SJCRH30 (cell line): ENCODE results near the gene PTPN3. TPM values are rescaled to one million over a fixed set of nuclear protein-coding genes. Genes with fewer than 3 reads are reported as not detected.

Source experiments
- DNase-seq, 2 experiments: peaks; one replicate each; pipeline ENCODE4 v3.0.0-alpha.2; 2015 to 2020
- H3K27ac ChIP-seq: fragments of 250-450 bp; sonication (Bioruptor Pico); 2 replicates; pipeline ENCODE4 v1.5.1; 2020; ENCODE audit warnings: mild to moderate bottlenecking, moderate library complexity
- H3K27me3 ChIP-seq: fragments of 250-450 bp; sonication (Bioruptor Pico); 2 replicates; pipeline ENCODE4 v1.5.1; 2020; ENCODE audit warnings: mild to moderate bottlenecking, moderate library complexity
- H3K36me3 ChIP-seq: fragments of 250-450 bp; sonication (Bioruptor Pico); 2 replicates; pipeline ENCODE4 v1.5.1; 2020; ENCODE audit warnings: mild to moderate bottlenecking, moderate library complexity
- H3K4me1 ChIP-seq: fragments of 250-450 bp; sonication (Bioruptor Pico); 2 replicates; pipeline ENCODE4 v1.5.1; 2020; ENCODE audit warnings: mild to moderate bottlenecking, moderate library complexity
- H3K4me3 ChIP-seq: fragments of 250-450 bp; sonication (Bioruptor Pico); 2 replicates; pipeline ENCODE4 v1.5.1; 2020; ENCODE audit warnings: mild to moderate bottlenecking, moderate library complexity
- H3K9me3 ChIP-seq: fragments of 250-450 bp; sonication (Bioruptor Pico); replicated peaks from 2 replicates; pipeline ENCODE4 v1.5.1; 2020; ENCODE audit warnings: mild to moderate bottlenecking, moderate library complexity
- total RNA-seq: library from RNA; depleted of rRNA; stranded (reverse); fragments of >200 nt; shearing (Covaris generic); gene quantifications from 2 replicates; pipeline ENCODE4 v1.2.3, GENCODE V29; 2014

PTPN3 gene
- total RNA-seq, 1 experiment from 2014 or later: 8.1 TPM

DNA sequence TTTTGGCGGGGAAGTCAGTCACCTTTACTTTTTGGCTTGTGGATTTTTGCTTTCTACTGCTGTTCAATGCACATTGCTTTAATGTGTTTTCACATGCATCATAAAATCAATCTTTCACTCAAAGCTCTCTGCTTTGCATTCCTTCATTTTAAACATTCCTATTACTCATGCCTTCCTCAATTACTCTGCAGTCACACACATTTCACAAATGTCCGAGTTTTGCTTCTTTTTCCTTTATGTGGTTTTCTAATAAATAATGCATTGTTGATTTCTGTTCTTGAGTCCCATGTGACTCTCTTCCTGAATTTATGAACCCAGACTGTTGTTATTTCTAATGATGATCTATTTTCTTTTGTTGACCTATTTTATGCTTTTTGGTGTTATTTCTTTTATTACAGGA is 95.0 kb downstream of the PTPN3 start:
- Histone ChIP-seq H3K27me3 (no peaks in the 10 kb centered on the region), H3K4me1 (no peaks in the 10 kb centered on the region), H3K9me3 (no peaks in the 10 kb centered on the region), H3K27ac (no peak overlapping the region), H3K36me3 (peaks cover 6% of the 10 kb centered on the region; the same call in 1 of the 2 replicates), H3K4me3 (no peak overlapping the region)
- no peak for DNase-seq

DNA sequence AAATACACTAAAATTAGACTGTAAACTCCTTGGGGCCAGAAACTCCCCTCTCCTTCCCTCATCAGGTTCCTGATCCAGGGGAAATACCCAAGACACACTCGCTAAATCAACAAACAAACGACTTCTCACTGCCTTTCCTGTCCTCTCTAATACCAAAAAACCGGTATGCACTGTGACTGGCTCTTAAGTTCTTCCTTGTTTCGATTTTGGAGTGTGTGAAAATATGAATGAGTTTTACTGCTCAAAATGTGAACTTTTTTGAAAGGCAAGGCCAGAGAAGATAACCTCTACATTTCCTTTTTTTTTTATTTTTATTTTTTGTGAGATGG is 96.2 kb downstream of the PTPN3 start:
- Histone ChIP-seq H3K9me3 (no peaks in the 10 kb centered on the region), H3K36me3 (peaks cover 6% of the 10 kb centered on the region; the same call in 1 of the 2 replicates), H3K27me3 (no peaks in the 10 kb centered on the region), H3K4me1 (no peaks in the 10 kb centered on the region), H3K4me3 (no peak overlapping the region), H3K27ac (no peak overlapping the region)
- DNase-seq: no peak

DNA sequence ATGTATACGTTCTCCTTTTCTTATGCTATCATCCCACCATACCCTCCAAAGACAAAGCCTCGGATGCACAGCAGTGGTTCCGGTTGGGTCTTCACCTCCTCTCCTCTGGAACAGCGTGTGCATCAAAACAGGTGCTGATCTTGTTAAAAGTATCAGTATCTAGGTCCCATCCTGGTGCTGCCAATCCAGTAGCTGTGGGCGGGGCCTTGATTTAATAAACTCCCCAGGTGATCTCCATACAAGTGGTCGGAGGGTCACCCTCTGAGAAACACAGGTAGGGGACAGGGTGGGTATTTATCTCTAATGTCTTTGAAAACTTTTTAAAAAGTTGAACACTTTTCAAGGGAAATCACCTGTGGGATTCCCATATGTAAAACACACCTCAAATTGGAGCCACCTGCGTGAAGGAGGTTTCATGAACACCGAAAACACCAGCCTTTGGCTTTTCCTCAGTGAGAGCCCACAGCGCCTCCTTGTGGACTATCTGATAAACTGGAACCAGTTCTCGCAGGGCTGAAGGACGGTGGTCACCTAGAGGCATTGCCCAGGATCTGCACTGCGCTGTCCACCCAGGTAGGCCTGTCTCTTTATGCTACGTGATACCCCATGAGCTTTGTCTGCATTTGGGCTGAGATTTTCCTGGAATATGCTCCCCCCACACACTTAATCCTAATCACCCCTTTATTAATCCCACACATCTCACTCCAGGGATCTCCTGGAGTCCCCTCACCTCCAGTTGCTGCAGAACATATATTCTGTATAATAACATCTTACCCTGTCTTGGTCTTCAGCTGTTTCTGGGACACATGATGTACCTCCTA is 96.7 kb downstream of the PTPN3 start:
- Histone ChIP-seq H3K9me3 (no peaks in the 10 kb centered on the region), H3K27me3 (no peaks in the 10 kb centered on the region), H3K27ac (no peak overlapping the region), H3K4me3 (no peak overlapping the region), H3K36me3 (peaks cover 6% of the 10 kb centered on the region; the same call in 1 of the 2 replicates), H3K4me1 (no peaks in the 10 kb centered on the region)
- peak; percentile 64 to 80 for DNase-seq

DNA sequence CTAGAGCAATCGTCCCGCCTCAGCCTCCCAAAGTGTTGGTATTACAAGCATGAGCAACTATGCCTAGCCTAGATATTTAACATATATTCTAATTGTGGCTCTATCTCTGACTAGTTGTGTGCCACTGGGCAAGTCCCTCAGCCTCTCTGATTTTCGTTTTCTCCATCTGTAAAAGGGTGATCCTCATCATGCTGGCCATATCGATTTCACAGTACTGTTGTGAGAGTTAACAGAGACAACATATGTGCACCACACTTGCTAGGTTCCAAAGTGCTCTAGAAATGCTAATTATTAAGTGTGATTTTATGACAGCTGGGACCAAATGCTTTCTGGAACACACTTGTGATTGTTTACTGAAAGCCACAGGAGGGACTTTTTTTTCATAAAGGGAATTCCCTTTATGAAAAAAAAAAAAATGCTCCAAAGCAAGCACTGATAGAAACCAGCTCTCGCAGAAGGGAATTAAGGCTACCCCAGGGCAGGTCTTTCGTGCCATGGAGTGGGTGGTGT is 98.8 kb downstream of the PTPN3 start:
- Histone ChIP-seq H3K4me1 (no peaks in the 10 kb centered on the region), H3K27me3 (no peaks in the 10 kb centered on the region), H3K9me3 (no peaks in the 10 kb centered on the region), H3K36me3 (peaks cover 2% of the 10 kb centered on the region; the same call in 1 of the 2 replicates), H3K27ac (no peak overlapping the region), H3K4me3 (no peak overlapping the region)
- DNase-seq: no peak

DNA sequence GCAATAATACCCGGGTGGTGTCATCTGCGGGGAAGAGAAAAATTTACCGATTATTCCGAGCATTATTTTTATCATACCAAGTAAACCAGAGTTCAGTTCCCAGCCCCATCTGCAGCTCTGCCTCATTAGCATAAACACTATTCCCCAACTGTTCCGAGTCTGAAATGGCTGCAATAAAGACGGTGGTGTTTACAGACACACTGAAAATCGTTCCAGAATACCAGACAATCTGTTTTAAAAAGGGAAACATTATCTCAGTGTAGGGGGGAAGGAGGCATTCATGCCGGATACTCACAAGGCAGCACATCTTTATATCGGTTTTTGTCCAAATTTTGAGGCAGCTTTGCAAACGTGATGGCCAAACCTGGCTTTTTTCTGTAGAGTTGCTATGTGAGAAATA is 106.9 kb downstream of the PTPN3 start:
- Histone ChIP-seq H3K4me1 (no peaks in the 10 kb centered on the region), H3K27me3 (no peaks in the 10 kb centered on the region), H3K36me3 (peaks cover 3% of the 10 kb centered on the region; the same call in 1 of the 2 replicates), H3K9me3 (no peaks in the 10 kb centered on the region), H3K4me3 (no peak overlapping the region), H3K27ac (no peak overlapping the region)
- DNase-seq: no peak

DNA sequence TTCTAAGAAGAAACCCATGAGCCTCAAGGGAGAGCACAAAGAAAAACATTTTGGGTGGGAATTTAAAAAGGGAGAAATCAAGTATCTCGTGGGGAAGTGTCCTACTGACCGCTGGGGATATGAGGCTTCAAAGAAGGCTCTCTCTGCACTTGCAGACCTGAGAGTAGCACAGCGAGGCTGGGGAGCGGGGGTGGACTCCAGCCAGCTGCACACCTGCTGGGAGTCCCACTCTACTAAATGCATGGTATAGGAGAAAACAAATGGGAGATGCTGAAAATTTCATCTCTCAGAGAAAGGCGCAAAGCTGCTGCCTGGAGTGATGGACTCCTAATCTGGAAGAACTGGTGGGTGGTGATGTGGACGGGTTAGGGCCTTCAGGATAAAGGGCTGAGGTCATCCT is 110.3 kb downstream of the PTPN3 start:
- H3K27me3 ChIP-seq: no peaks in the 10 kb centered on the region
- H3K36me3 ChIP-seq: peaks cover 3% of the 10 kb centered on the region; the same call in 1 of the 2 replicates
- no peak overlapping the region for H3K27ac ChIP-seq
- no peak for DNase-seq
- no peaks in the 10 kb centered on the region for H3K4me1 ChIP-seq
- no peak overlapping the region for H3K4me3 ChIP-seq
- H3K9me3 ChIP-seq: no peaks in the 10 kb centered on the region

DNA sequence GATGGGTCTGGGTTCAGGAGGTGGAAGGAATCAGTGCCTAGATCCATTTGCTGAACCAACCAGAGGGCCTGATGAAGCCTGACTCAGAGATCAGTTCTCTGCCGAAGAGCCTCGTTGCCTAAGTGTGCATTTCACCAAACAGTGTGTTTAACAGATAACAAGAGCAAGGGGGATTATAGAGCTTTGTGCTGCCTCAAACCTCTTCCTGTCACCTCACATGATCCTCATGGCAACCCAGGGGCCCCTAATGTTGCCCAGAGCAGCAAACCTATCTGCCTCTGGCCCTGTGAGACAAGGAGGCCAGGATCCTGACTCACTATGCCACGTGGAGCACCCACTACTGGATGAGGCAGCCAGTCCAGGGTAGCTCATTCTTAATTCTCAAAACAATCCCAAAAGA is 110.9 kb downstream of the PTPN3 start:
- Histone ChIP-seq H3K36me3 (peaks cover 3% of the 10 kb centered on the region; the same call in 1 of the 2 replicates), H3K4me3 (no peak overlapping the region), H3K27me3 (no peaks in the 10 kb centered on the region), H3K27ac (no peak overlapping the region), H3K9me3 (no peaks in the 10 kb centered on the region), H3K4me1 (no peaks in the 10 kb centered on the region)
- DNase-seq: no peak

DNA sequence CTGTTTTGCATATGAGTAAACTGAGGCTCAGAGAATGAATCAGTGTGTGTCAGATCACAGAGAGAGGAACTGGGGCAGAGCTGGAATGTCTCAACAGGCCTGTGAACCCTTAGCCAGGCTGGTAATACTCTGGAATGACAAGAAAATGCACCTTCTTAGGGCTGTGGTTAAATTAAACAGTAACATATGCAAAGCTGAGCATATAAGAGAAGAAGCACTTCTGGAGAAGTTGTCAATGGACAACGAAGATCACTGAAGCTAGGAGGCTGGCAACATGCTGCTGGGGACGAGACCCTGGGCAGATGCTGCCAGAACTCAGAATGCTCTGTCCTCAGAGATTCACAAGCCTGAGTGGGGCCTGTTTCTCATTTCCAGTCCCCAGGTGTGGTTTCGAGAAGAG is 112.6 kb downstream of the PTPN3 start:
- Histone ChIP-seq H3K4me3 (no peak overlapping the region), H3K27ac (no peak overlapping the region), H3K4me1 (no peaks in the 10 kb centered on the region), H3K9me3 (no peaks in the 10 kb centered on the region), H3K27me3 (no peaks in the 10 kb centered on the region), H3K36me3 (no peaks in the 10 kb centered on the region)
- no peak for DNase-seq

DNA sequence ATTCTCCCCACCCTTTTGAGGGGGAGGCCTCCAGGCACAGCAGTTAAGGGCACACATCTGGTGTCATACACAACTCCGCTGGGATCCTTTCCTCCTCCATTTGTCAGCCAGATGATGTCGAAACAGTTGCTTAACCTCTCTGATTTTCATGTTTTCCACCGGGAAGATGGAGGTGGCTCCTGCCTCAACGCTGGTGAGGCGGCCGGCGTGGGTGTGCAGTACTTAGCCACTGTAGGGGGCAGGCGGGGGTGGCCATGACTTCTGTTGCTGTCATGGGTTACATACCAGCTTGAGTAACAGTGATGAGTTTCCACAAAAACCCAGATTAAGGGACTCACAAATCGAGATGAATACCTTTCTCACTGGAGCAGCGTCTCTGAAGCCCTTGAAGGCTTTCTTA is 114.2 kb downstream of the PTPN3 start:
- no peaks in the 10 kb centered on the region for H3K4me1 ChIP-seq
- DNase-seq: no peak
- H3K9me3 ChIP-seq: no peaks in the 10 kb centered on the region
- no peaks in the 10 kb centered on the region for H3K27me3 ChIP-seq
- H3K27ac ChIP-seq: no peak overlapping the region
- H3K36me3 ChIP-seq: no peaks in the 10 kb centered on the region; the same call in 1 of the 2 replicates
- H3K4me3 ChIP-seq: no peak overlapping the region

DNA sequence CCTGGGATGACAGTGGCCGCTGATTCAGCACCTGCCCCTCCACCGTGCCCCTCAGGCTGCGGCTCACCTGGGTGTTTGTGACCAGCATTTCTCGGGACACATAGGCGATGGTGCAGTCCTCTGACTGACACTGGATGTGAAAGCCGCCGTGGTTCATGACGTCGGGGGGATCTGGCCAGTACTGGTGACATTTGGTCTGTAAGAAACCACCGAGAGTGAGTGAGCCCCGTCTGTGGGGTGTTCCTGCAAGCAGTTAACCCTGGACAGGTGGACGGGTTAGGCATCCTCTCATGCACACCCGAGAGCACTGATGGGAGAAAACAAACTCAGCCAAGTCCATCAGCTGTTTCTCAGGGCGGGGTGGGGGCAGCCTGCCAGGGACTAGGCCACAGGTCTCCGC is 114.8 kb downstream of the PTPN3 start:
- Histone ChIP-seq H3K27me3 (no peaks in the 10 kb centered on the region), H3K9me3 (no peaks in the 10 kb centered on the region), H3K4me3 (no peak overlapping the region), H3K36me3 (peaks cover 6% of the 10 kb centered on the region), H3K4me1 (no peaks in the 10 kb centered on the region), H3K27ac (no peak overlapping the region)
- DNase-seq: no peak

DNA sequence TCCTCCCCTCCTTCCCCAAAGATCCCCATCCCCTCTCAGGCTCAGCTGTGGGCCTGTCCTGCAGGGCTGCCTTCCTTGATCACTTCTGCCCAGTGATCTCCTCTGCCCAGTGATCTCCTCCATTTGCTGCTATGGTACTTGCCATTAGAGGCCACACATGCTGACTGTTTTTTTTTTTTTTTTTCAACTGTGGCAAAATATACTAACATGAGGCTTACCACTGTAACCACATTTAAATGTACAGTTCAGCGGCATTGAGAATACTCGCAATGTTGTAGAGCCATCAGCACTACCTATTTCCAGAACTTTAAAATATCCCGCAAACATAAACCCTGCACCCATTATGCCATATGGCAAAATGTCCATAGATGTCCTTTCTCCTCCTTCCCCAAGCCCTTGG is 115.5 kb downstream of the PTPN3 start:
- no peak overlapping the region for H3K4me3 ChIP-seq
- DNase-seq: no peak
- no peak overlapping the region for H3K27ac ChIP-seq
- H3K4me1 ChIP-seq: no peaks in the 10 kb centered on the region
- H3K27me3 ChIP-seq: no peaks in the 10 kb centered on the region
- no peaks in the 10 kb centered on the region for H3K9me3 ChIP-seq
- H3K36me3 ChIP-seq: peaks cover 8% of the 10 kb centered on the region

DNA sequence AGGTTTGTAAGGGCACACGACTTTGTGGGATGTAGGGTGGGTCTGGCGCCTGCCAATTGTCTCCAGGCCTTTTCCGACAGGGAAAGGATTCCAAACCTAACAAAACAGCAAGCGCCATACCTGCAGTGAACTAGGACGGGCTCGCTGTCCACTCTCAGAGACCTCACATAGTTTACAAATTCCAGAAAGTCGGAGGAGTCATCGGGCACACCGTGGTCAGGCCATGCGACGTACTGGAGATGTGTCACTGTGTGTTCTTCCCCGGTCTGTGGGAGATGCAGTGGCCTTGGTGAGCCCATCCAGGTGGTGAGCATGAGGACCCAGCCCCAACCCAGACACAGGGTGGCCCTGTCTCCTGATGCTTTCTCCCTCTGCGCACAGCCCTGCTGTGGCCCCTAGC is 115.9 kb downstream of the PTPN3 start:
- no peaks in the 10 kb centered on the region for H3K27me3 ChIP-seq

DNA sequence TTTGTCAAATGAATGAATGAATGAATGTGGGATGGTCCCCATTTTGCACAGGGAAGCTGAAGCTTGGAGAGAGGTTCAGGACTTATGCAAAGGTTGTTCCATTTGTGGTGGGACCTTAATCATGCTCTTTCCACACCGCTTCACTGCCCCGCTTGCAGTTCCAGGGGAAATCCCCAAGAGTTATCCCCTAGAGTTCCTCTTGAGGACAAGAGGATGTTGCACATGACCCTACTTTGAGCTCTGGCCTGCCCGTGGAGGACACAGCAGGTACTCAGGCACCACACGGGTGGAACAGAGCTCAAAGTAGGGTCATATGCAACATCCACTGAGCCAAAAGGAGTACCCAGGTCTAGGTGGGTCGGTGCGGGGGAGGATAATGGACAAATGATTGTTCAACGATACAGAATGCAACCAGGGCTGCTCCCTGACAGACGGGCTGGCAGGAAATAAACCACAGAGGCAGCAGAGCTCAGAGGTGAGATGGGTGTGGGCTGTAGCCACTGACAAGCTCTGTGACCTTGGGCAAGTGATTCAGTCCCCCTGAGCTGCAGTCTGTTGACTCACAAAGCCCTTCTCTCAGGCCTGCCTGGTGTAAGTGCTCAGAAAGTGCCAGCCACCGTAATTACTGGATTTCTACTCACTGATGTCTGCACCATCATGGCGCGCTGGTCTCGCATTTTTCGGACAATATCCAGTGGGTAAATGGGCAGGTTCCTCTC is 116.9 kb downstream of the PTPN3 start:
- Histone ChIP-seq H3K27ac (no peak overlapping the region), H3K27me3 (no peaks in the 10 kb centered on the region), H3K4me3 (no peak overlapping the region), H3K4me1 (no peaks in the 10 kb centered on the region), H3K9me3 (no peaks in the 10 kb centered on the region), H3K36me3 (peaks cover 8% of the 10 kb centered on the region)
- no peak for DNase-seq

More for the DNA sequence above, 115.9 kb downstream of the PTPN3 start:
- Histone ChIP-seq H3K9me3 (no peaks in the 10 kb centered on the region), H3K4me3 (no peak overlapping the region), H3K36me3 (peaks cover 8% of the 10 kb centered on the region), H3K4me1 (no peaks in the 10 kb centered on the region), H3K27ac (no peak overlapping the region)
- DNase-seq: no peak

DNA sequence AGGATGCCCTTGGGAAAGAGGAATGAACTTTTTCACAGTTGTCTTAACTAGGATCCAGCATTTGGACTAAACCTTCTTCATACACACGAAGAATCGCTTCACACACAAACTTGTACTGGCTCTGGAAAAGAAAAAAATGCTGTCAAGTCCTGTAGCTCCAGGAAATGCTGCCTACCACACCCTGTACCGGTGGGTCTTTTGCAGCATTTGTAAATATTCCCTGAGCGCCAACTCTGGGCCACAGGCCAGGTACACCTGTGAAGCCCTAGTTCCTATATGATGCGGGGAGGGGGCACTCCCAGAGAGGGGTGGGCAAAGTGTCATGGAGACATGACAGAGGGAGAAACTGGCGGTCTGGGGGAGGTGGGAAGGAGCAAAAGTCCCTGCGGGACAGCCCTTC is 118.6 kb downstream of the PTPN3 start:
- H3K36me3 ChIP-seq: peaks cover 8% of the 10 kb centered on the region

DNA sequence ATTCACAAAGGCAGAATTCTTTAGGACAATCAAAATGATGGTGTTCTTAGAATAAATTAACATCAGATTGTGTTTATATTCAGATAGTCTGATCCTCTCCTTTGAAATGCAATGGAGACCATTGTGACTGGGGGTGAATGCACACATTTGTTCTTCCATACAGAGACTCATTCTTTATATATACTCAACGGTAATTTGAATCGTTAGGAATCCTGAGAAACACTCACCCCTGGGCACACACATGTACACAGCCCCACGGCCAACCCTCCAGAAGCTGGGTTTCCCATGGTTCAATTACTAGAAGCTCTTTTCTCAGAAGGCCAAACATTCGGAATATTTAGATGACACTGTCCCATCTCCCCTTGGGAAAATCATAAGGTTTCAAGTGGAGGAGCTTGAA is 119.8 kb downstream of the PTPN3 start:
- Histone ChIP-seq H3K27me3 (no peaks in the 10 kb centered on the region), H3K4me3 (no peak overlapping the region), H3K4me1 (no peaks in the 10 kb centered on the region), H3K9me3 (no peaks in the 10 kb centered on the region), H3K36me3 (peaks cover 8% of the 10 kb centered on the region), H3K27ac (no peak overlapping the region)
- no peak for DNase-seq

More for the DNA sequence above, 118.6 kb downstream of the PTPN3 start:
- no peaks in the 10 kb centered on the region for H3K9me3 ChIP-seq
- DNase-seq: no peak
- no peaks in the 10 kb centered on the region for H3K27me3 ChIP-seq
- H3K4me3 ChIP-seq: no peak overlapping the region
- H3K27ac ChIP-seq: no peak overlapping the region
- no peaks in the 10 kb centered on the region for H3K4me1 ChIP-seq
